PC-3 (cell line): ENCODE data around the gene ZNF407. TPM values are rescaled to one million over a fixed set of nuclear protein-coding genes. Genes with fewer than 3 reads are reported as not detected.

Experiments used
- ATAC-seq: fragments of 200-7000 bp; cut with Tn5 transposase; 2 replicates; pipeline ENCODE4 v1.9.1; 2020; ENCODE audit warnings: mild to moderate bottlenecking, moderate library complexity
- BruUV-seq: library from RNA; stranded (reverse); fragments of 400-500 nt; replicated peaks from 2 replicates; lab custom pipeline; 2021; lab: Mats Ljungman, UMichigan
- CTCF ChIA-PET: fragments of 300-600 bp; sonication (Branson Sonifier 250); formaldehyde crosslinking; loops from one replicate; lab custom pipeline; 2022; ENCODE audit warnings: antibody characterized with exemption; lab: Charles Lee
- POLR2A ChIA-PET: fragments of 300-600 bp; sonication (Branson Sonifier 250); formaldehyde crosslinking; loops from one replicate; lab custom pipeline; 2022; ENCODE audit warnings: antibody characterized with exemption; ENCODE audit not compliant: unreplicated experiment; lab: Charles Lee
- DNase-seq: peaks from one replicate; pipeline ENCODE4 v3.0.0-alpha.2; 2015
- H2AFZ ChIP-seq: fragments of 300-600 bp; sonication (generic); 2 replicates; pipeline ENCODE4 v1.6.0; 2016; ENCODE audit warnings: antibody characterized with exemption, low read length
- H3F3A ChIP-seq: fragments of 300-600 bp; sonication (generic); one replicate; pipeline ENCODE4 v1.6.0; 2017; ENCODE audit warnings: antibody characterized with exemption, low read length, control low read depth, mild to moderate bottlenecking; ENCODE audit not compliant: unreplicated experiment
- H3K27ac ChIP-seq: fragments of 300-600 bp; sonication (generic); 2 replicates; pipeline ENCODE4 v1.5.1; 2016; ENCODE audit warnings: mild to moderate bottlenecking, low read length
- H3K27me3 ChIP-seq: fragments of 300-600 bp; sonication (generic); 2 replicates; pipeline ENCODE4 v1.6.1; 2016; ENCODE audit warnings: low read length, mixed read lengths
- H3K36me3 ChIP-seq: fragments of 300-600 bp; sonication (generic); 2 replicates; pipeline ENCODE4 v1.6.1; 2016; ENCODE audit warnings: low read depth, mixed run types, low read length, mixed read lengths
- H3K4me1 ChIP-seq: fragments of 300-600 bp; sonication (generic); 2 replicates; pipeline ENCODE4 v1.5.1; 2016; ENCODE audit warnings: low read length; ENCODE audit not compliant: insufficient read depth
- H3K4me2 ChIP-seq: fragments of 300-600 bp; sonication (generic); 2 replicates; pipeline ENCODE4 v1.6.0; 2016; ENCODE audit warnings: low read length
- H3K4me3 ChIP-seq: fragments of 300-600 bp; sonication (generic); 2 replicates; pipeline ENCODE4 v1.5.1; 2016; ENCODE audit warnings: mild to moderate bottlenecking, low read length, mixed read lengths
- H3K79me2 ChIP-seq: fragments of 300-600 bp; sonication (generic); 2 replicates; pipeline ENCODE4 v1.6.1; 2017; ENCODE audit warnings: low read length, mixed read lengths
- H3K9ac ChIP-seq: fragments of 300-600 bp; sonication (generic); 2 replicates; pipeline ENCODE4 v1.6.0; 2016; ENCODE audit warnings: mild to moderate bottlenecking, low read length
- H3K9me2 ChIP-seq: fragments of 300-600 bp; sonication (generic); replicated peaks from 2 replicates; pipeline ENCODE4 v1.6.1; 2016; ENCODE audit warnings: mixed run types, low read length, mixed read lengths
- H3K9me3 ChIP-seq: fragments of 300-600 bp; sonication (generic); 2 replicates; pipeline ENCODE4 v1.6.1; 2016; ENCODE audit warnings: low read length, mixed read lengths
- H4K20me1 ChIP-seq: fragments of 300-600 bp; sonication (generic); 2 replicates; pipeline ENCODE4 v1.6.1; 2016; ENCODE audit warnings: low read length, mixed read lengths
- CTCF ChIP-seq: fragments of 300-600 bp; sonication (generic); conservative IDR thresholded peaks from 2 replicates; pipeline ENCODE4 v1.5.1; 2017; ENCODE audit warnings: antibody characterized with exemption, low read depth, mild to moderate bottlenecking, low read length
- EZH2 ChIP-seq: fragments of 300-600 bp; sonication (generic); IDR thresholded peaks from one replicate; pipeline ENCODE4 v1.6.1; 2017; ENCODE audit warnings: antibody characterized with exemption, mild to moderate bottlenecking, low read length; ENCODE audit not compliant: unreplicated experiment
- EZH2phosphoT487 ChIP-seq: fragments of 300-600 bp; sonication (generic); IDR thresholded peaks from 2 replicates; pipeline ENCODE4 v1.6.1; 2018; ENCODE audit warnings: mild to moderate bottlenecking, antibody characterized with exemption, low read length, borderline replicate concordance
- intact Hi-C: fragments of 100-400 bp; cut with micrococcal nuclease; formaldehyde crosslinking; loops from 2 replicates; pipeline ENCODE4 v1.9.0; 2023
- total RNA-seq: library from RNA; depleted of rRNA; stranded (reverse); fragments of >200 nt; gene quantifications from 2 replicates; pipeline ENCODE4 v1.2.3, GENCODE V29; 2014

The ZNF407 gene
- total RNA-seq, 1 experiment from 2014 or later = 9.3 TPM

- no peak overlapping the region for H3K9ac ChIP-seq
- BruUV-seq = no TSS peak
- H3F3A ChIP-seq = no peaks in the 10 kb centered on the region
- H4K20me1 ChIP-seq = no peaks in the 10 kb centered on the region
- H3K27me3 ChIP-seq = no peaks in the 10 kb centered on the region
- H3K27ac ChIP-seq = no peak overlapping the region
- no peak overlapping the region for H3K4me3 ChIP-seq
- H3K4me2 ChIP-seq = no peak overlapping the region
- ChIA-PET POLR2A (no interaction called here), CTCF (no interaction called here)
- DNase-seq (no peak), ATAC-seq (no peak)
- H3K79me2 ChIP-seq = no peaks in the 10 kb centered on the region
- H3K9me3 ChIP-seq = no peaks in the 10 kb centered on the region
- H3K4me1 ChIP-seq = peaks cover 13% of the 10 kb centered on the region
- H3K9me2 ChIP-seq = no peaks in the 10 kb centered on the region
- intact Hi-C loops = no loop called here
- H3K36me3 ChIP-seq = no peaks in the 10 kb centered on the region
- TF ChIP-seq CTCF = no peak
- TF ChIP-seq EZH2phosphoT487 = no peak
- TF ChIP-seq EZH2 = no peak
- H2AFZ ChIP-seq = no peak overlapping the region
These were observed 440.0 kb downstream of the ZNF407 start for GRCh38 chr18:75037689-75037955.

GRCh38 chr18:75041586-75041985 is 443.9 kb downstream of the ZNF407 start:
- POLR2A ChIA-PET = interaction anchor here (0.6 kb wide), 1 partner anchor 42 kb away, joined by 3 read pairs; no protein-coding TSS in a partner anchor
- no TSS peak for BruUV-seq
- Histone ChIP-seq H3K9ac (no peak overlapping the region), H3K79me2 (no peaks in the 10 kb centered on the region), H3F3A (no peaks in the 10 kb centered on the region), H3K9me2 (no peaks in the 10 kb centered on the region), H3K4me2 (no peak overlapping the region), H3K4me1 (peaks cover 11% of the 10 kb centered on the region), H3K9me3 (no peaks in the 10 kb centered on the region), H3K27me3 (no peaks in the 10 kb centered on the region), H3K27ac (no peak overlapping the region), H3K36me3 (no peaks in the 10 kb centered on the region), H2AFZ (no peak overlapping the region), H4K20me1 (no peaks in the 10 kb centered on the region), H3K4me3 (no peak overlapping the region)
- peak; percentile 50 for DNase-seq
- ATAC-seq = peak; percentile 87
- intact Hi-C loops = loop anchor here (1.0 to 5.0 kb wide), 3 partner anchors 74 to 389 kb away; no protein-coding TSS in a partner anchor
- no peak for TF ChIP-seq EZH2
- TF ChIP-seq CTCF = peak; percentile 78
- CTCF ChIA-PET = interaction anchor here (0.5 to 1.1 kb wide), 7 partner anchors 29 to 387 kb away, joined by 3 to 13 read pairs (median 4); no protein-coding TSS in a partner anchor

GRCh38 chr18:75043478-75043877 is 445.8 kb downstream of the ZNF407 start:
- Histone ChIP-seq H3K79me2 (no peaks in the 10 kb centered on the region), H2AFZ (no peak overlapping the region), H3K4me3 (no peak overlapping the region), H3K27ac (no peak overlapping the region), H3K4me1 (peaks cover 2% of the 10 kb centered on the region), H3K36me3 (no peaks in the 10 kb centered on the region), H4K20me1 (no peaks in the 10 kb centered on the region), H3K9me3 (no peaks in the 10 kb centered on the region), H3K9ac (no peak overlapping the region), H3K27me3 (no peaks in the 10 kb centered on the region), H3F3A (no peaks in the 10 kb centered on the region), H3K4me2 (no peak overlapping the region), H3K9me2 (no peaks in the 10 kb centered on the region)
- BruUV-seq = no TSS peak
- TF ChIP-seq EZH2phosphoT487 (no peak), CTCF (no peak)
- no peak for ATAC-seq
- intact Hi-C loops = loop anchor here (5.0 kb wide), 1 partner anchor 76 kb away; no protein-coding TSS in a partner anchor
- ChIA-PET POLR2A (no interaction called here), CTCF (no interaction called here)
- DNase-seq = no peak
